Measurements from ENCODE around the gene ATG16L2.
A peak's percentile ranks its signal among the peaks of the same experiment; 100 is the strongest.

The ATG16L2 gene

GRCh38 chr11:72814286-72815109 lies at the start of gene ATG16L2:
ATG16L2 (plus strand) TSS chr11:72814411; CDS start chr11:72814446, 35 bp downstream.
- peak; percentile 93 for DNase-seq (ENCODE audit: low spot score)

GRCh38 chr11:72764503-72764902 lies 49.7 kb upstream of the ATG16L2 start:
- no peak for DNase-seq (ENCODE audit: low spot score)

- no peak for DNase-seq (ENCODE audit: low spot score)
These were observed 47.9 kb upstream of the ATG16L2 start for GRCh38 chr11:72766152-72766902.

- DNase-seq (ENCODE audit: low spot score) = no peak
These were observed 46.8 kb upstream of the ATG16L2 start for GRCh38 chr11:72767203-72768062.

- no peak for DNase-seq (ENCODE audit: low spot score)
These were observed 45.6 kb upstream of the ATG16L2 start for GRCh38 chr11:72768581-72768980.

- DNase-seq (ENCODE audit: low spot score) = no peak
These were observed 44.5 kb upstream of the ATG16L2 start for GRCh38 chr11:72769680-72770079.

GRCh38 chr11:72770799-72771198 lies 43.4 kb upstream of the ATG16L2 start:
- no peak for DNase-seq (ENCODE audit: low spot score)

- no peak for DNase-seq (ENCODE audit: low spot score)
These were observed 42.7 kb upstream of the ATG16L2 start for GRCh38 chr11:72771507-72771906.

- no peak for DNase-seq (ENCODE audit: low spot score)
These were observed 42.2 kb upstream of the ATG16L2 start for GRCh38 chr11:72772059-72772458.

- no peak for DNase-seq (ENCODE audit: low spot score)
These were observed 40.9 kb upstream of the ATG16L2 start for GRCh38 chr11:72773291-72773690.

GRCh38 chr11:72773696-72774095 lies 40.5 kb upstream of the ATG16L2 start:
- DNase-seq (ENCODE audit: low spot score) = no peak

- no peak for DNase-seq (ENCODE audit: low spot score)
These were observed 39.7 kb upstream of the ATG16L2 start for GRCh38 chr11:72774499-72774898.

GRCh38 chr11:72775288-72776110 lies 38.7 kb upstream of the ATG16L2 start:
- no peak for DNase-seq (ENCODE audit: low spot score)

GRCh38 chr11:72776117-72776843 lies 37.9 kb upstream of the ATG16L2 start:
- no peak for DNase-seq (ENCODE audit: low spot score)

- no peak for DNase-seq (ENCODE audit: low spot score)
These were observed 37.1 kb upstream of the ATG16L2 start for GRCh38 chr11:72776844-72777754.

- DNase-seq (ENCODE audit: low spot score) = no peak
These were observed 36.4 kb upstream of the ATG16L2 start for GRCh38 chr11:72777755-72778278.

- DNase-seq (ENCODE audit: low spot score) = no peak
These were observed 35.4 kb upstream of the ATG16L2 start for GRCh38 chr11:72778535-72779494.

GRCh38 chr11:72779495-72780128 lies 34.6 kb upstream of the ATG16L2 start:
- no peak for DNase-seq (ENCODE audit: low spot score)

All from germinal center (tissue), 1 donor.